Right hindlimb (tissue), 1 donor: Measurements from ENCODE around the gene RCC2.

Experiments
- DNase-seq: peaks from one replicate; pipeline ENCODE4 v3.0.0-alpha.2; 2018

RCC2 gene

GRCh38 chr1:17370618-17371017 lies 68.9 kb downstream of the RCC2 start:
- no peak for DNase-seq

- no peak for DNase-seq
Measured at GRCh38 chr1:17369466-17369865, 70.0 kb downstream of the RCC2 start.

- no peak for DNase-seq
Measured at GRCh38 chr1:17365293-17365692, 74.2 kb downstream of the RCC2 start.

GRCh38 chr1:17363771-17364170 lies 75.7 kb downstream of the RCC2 start:
- DNase-seq = no peak

GRCh38 chr1:17363351-17363750 lies 76.1 kb downstream of the RCC2 start:
- DNase-seq = no peak

- no peak for DNase-seq
Measured at GRCh38 chr1:17361687-17362086, 77.8 kb downstream of the RCC2 start.

- DNase-seq = no peak
Measured at GRCh38 chr1:17360272-17360956, 79.1 kb downstream of the RCC2 start.

GRCh38 chr1:17359808-17360207 lies 79.7 kb downstream of the RCC2 start:
- DNase-seq = no peak

GRCh38 chr1:17359031-17359430 lies 80.4 kb downstream of the RCC2 start:
- DNase-seq = no peak

GRCh38 chr1:17358557-17358956 lies 80.9 kb downstream of the RCC2 start:
- DNase-seq = no peak
